Stimulated activated CD8-positive, alpha-beta memory T cell treated with anti-CD3 and anti-CD28 coated beads, Interleukin-15, amount 100 ng/mL, for 4 hours (primary cell): ENCODE measurements around the gene DNAJB6.

Experiments
- DNase-seq, 2 donors: peaks; one replicate each; pipeline ENCODE4 v3.0.0-alpha.2; 2020; ENCODE audit warnings: low read depth in 2 of 2

DNAJB6 gene

GRCh38 chr7:157428554-157428945 is 91.7 kb downstream of the DNAJB6 start:
- no peak for DNase-seq

DNA sequence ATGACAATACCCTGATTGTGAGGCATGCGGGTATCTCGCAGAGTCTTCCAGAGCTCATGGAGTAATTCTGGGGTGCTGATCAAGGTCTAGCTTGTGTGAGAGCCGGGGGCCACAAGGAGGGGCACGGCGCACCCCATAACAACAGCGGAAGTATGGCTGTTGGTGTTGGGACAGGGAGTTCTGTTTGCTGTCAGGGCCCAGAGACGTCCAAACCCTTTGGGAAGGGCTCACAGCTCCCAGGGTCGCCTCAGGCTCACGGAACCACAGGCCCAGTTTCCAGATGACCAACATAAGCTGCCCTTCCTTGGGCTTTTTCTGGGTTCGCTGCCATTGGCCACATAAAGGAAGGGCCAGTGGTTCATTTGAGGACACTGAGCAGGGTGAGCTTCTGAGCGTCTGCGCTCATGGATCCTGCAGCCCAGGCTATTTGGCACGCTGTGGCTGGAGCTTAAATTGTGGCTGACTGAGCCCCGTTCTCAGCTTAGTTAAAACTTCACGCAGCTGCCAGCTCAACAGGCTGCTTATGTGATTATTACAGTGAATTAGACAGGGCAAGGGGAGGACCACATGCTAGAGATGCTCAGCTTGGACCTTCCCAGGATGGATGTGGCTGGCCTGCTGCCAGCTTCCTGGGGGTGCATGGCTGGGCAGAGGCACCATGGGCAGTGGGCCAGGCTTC is 92.3 kb downstream of the DNAJB6 start:
- no peak for DNase-seq

- DNase-seq: no peak
Observed at GRCh38 chr7:157429680-157430224, 92.9 kb downstream of the DNAJB6 start.

- no peak for DNase-seq
Observed at GRCh38 chr7:157430721-157431120, 93.9 kb downstream of the DNAJB6 start.

- DNase-seq: no peak
Observed at GRCh38 chr7:157431173-157431950, 94.6 kb downstream of the DNAJB6 start.

GRCh38 chr7:157431951-157432540 is 95.2 kb downstream of the DNAJB6 start:
- no peak for DNase-seq

DNA sequence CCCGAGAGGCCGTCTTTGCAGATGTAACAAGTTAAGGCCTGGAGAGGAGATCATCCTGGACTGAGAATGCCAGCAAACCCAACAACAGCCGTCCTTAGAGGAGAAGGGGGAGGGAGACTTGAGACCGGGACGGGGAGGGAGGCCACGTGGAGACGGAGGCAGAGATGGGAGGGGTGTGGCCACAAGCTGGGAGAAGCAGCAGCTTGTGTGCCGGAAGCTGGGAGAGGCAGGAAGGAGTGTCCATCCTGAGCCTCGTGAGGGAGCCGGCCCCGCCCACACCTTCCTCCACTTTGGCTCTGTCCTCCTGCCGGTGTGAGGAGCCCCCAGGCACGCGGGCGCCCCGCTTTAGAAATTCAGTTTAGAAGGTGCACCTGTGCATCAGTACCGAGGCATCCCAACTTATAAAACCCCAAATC is 95.7 kb downstream of the DNAJB6 start:
- DNase-seq: no peak

DNA sequence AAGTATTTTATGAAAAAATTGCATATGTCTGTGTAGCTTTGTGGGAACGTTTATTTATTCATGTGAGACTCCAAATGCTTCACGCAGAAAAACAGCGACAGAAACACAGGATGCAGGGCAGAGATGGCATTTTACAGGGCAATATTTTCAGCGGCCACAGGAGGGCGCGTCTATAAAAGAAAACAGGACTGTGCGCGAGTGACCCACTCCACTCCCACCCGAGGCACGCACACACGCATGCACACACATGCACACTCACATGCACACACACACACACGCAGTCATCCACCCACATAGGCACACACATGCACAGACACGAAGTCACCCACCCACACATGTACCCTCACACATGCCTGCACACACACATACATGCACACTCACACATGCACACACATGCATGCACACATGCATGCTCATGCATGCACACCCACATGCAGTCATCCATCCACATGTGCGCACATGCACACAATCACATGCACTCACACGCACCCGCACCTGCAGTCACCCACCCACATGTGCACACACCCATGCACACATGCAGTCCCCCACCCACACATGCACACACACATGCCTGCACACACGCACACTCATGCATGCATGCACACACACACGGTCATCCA is 96.3 kb downstream of the DNAJB6 start:
- peak; percentile 6 to 15 for DNase-seq

DNA sequence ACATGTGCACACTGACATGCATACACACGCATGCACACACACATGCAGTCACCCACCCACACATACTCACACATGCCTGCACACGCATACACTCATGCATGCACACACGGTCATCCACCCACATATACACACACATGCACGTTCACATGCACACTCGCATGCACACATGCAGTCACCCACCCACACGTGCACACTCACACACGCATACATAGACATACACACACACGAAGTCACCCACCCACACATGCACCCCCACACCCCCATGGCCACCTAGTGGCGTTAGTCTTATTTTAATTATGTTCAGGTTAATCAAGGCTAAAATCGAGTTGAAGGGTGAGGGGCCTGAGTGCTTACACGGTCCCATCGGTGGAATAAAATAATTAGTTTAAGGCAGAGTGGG is 96.8 kb downstream of the DNAJB6 start:
- DNase-seq: no peak

DNA sequence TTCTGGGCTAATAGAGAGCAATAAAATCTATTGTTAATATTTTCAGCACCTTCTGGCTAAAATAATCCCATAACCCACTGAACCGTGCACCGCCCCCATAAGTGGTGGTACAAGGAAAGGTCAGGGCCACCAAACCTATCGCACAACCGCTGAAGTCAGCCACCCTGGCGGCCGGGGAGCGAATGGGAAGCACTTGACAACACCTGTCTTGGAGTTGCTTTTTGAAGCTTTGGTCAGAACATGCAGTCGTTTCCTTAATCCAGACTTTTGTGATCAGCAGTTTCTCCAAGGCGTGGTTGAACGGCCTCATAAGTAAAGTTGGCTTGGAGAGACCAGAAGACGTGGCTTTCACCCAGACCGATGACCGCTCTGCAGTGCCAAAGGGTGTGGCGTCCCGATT is 97.4 kb downstream of the DNAJB6 start:
- DNase-seq: no peak

- DNase-seq: no peak
Observed at GRCh38 chr7:157434701-157435100, 97.9 kb downstream of the DNAJB6 start.

GRCh38 chr7:157436076-157436475 is 99.3 kb downstream of the DNAJB6 start:
- no peak for DNase-seq

DNA sequence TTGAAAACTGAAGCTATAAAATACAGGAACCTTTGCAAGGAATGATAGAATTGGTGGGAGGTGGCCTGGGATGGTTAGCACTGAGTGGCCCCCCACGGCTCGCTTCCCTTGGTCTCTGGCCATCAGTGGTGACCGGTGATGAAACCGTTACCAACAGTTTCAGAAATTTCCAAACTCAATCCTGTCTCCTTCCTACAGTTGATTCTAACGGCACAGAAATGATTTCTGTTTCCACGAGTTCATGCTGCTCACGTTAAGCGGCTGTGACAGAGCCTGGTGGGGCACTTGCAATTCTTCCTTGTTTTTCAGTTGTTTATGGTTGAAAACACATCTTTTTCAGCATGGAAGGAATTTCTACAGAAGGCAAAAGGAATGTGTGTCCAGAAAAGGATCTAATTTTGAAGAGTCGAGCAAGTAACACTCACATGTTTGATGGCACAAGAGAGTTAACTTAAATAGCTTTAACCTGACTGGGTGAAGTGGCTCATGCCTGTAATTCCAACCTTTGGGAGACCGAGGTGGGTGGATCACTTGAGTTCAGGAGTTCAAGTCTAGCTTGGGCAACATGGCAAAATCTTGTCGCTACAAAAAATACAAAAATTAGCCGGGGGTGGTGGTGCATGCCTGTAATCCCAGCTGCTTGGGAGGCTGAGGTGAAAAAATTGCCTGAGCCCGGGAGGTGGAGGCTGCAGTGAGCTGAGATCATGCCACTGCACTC is 100.1 kb downstream of the DNAJB6 start:
- DNase-seq: no peak

DNA sequence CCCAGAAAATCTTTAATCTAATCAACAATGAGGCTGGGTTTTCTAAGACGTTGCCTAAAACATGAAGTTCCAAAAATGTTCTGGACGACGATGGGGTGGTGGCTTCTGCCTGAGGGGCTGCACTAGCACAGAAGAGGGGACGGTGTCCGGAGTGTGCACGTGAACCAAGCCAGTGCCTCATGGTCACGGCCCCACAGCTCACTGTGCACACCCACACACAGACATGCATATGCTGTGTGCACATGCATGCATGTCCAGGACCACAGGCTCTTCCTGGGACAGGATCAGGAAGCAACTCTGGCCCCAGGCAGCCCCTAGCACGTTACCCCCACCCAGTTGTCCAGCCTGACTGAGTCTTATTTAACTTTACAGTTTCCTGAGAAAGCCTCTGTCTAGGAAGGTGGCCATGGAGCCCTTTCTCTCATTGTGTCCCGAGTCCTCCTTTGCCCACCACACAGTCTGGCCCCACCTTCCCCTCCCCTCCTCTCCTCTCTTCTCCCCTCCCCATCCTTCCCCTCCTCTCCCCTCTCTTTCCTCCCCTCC is 100.8 kb downstream of the DNAJB6 start:
- DNase-seq: no peak

- DNase-seq: no peak
Observed at GRCh38 chr7:157438121-157439025, 101.6 kb downstream of the DNAJB6 start.

- no peak for DNase-seq
Observed at GRCh38 chr7:157439149-157439548, 102.3 kb downstream of the DNAJB6 start.

DNA sequence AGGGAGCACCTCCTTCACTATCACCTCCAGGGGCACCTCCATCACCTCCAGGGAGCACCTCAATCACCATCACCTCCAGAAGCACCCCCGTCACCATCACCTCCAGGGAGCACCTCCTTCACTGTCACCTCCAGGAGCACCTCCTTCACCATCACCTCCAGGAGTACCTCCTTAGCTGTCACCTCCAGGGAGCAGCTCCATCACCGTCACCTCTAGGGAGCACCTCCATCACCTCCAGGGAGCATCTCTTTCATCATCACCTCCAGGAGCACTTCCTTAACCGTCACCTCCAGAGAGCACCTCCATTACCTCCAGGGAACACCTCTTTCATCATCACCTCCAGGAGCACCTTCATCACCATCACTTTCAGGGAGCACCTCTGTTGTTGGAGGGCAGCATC is 103.0 kb downstream of the DNAJB6 start:
- no peak for DNase-seq

- DNase-seq: no peak
Observed at GRCh38 chr7:157440346-157441022, 103.7 kb downstream of the DNAJB6 start.

DNA sequence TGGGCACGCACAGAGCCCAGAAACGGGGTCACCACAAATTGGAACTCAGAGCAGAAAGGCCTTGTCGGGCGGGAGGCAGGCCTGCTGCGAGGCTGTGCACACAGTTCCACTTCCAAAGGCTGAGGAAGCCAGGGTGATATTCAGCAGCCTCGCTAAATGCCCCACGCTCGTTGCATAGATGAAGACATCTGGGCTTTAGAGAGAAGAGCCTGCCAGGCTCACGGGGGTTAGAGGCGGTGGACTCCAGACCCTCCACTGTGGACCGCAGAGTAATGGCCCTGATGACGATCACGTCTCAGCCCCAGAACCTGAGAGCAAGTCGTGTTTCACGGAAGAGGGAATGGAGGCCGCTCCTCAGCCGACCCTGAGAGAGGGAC is 104.2 kb downstream of the DNAJB6 start:
- DNase-seq: no peak

- DNase-seq: no peak
Observed at GRCh38 chr7:157442456-157442855, 105.7 kb downstream of the DNAJB6 start.
